H1 (cell line): ENCODE data around the gene SLC1A3. TPM values are rescaled to one million over a fixed set of nuclear protein-coding genes. Genes with fewer than 3 reads are reported as not detected.

Experiments
- CTCF ChIA-PET: fragments of 300-600 bp; sonication (Branson Sonifier 250); formaldehyde crosslinking; loops from one replicate; lab custom pipeline; 2021; ENCODE audit not compliant: partially characterized antibody; lab: Charles Lee
- POLR2A ChIA-PET: fragments of 300-600 bp; sonication (Branson Sonifier 250); formaldehyde crosslinking; loops from one replicate; lab custom pipeline; 2021; ENCODE audit warnings: inconsistent platforms; ENCODE audit not compliant: partially characterized antibody; lab: Charles Lee
- DNase-seq, 2 experiments: peaks; one replicate each; pipeline versions ENCODE4 v3.0.0 to v3.0.0-alpha.2; 2010 to 2022; ENCODE audit warnings: low spot score in 2 of 2, low read depth in 1 of 2, mixed read lengths in 1 of 2
- FAIRE-seq: peaks from 2 replicates; lab custom pipeline; 2011; peaks lifted over from hg19 to GRCh38; lab: Jason Lieb, UNC
- H2AFZ ChIP-seq: 2 replicates; pipeline ENCODE4 v1.8.1; 2012; ENCODE audit warnings: low read length, inconsistent platforms
- H2AK5ac ChIP-seq: 2 replicates; pipeline ENCODE4 v1.6.1; 2013; ENCODE audit warnings: low read depth, low read length
- H2BK120ac ChIP-seq: replicated peaks from 2 replicates; pipeline ENCODE3; 2013; ENCODE audit warnings: low read depth, low read length, inconsistent platforms
- H2BK12ac ChIP-seq: 2 replicates; pipeline ENCODE4 v1.6.1; 2013; ENCODE audit warnings: low read depth, low read length
- H2BK15ac ChIP-seq: 2 replicates; pipeline ENCODE4 v1.6.1; 2013; ENCODE audit warnings: low read length
- H2BK20ac ChIP-seq: 2 replicates; pipeline ENCODE4 v1.6.1; 2013; ENCODE audit warnings: low read length
- H2BK5ac ChIP-seq: 2 replicates; pipeline ENCODE4 v1.6.1; 2013; ENCODE audit warnings: low read depth, low read length
- H3K14ac ChIP-seq: 2 replicates; pipeline ENCODE4 v1.6.1; 2013; ENCODE audit warnings: inconsistent platforms; ENCODE audit not compliant: insufficient read length
- H3K18ac ChIP-seq: 2 replicates; pipeline ENCODE4 v1.6.1; 2013; ENCODE audit warnings: low read length; ENCODE audit errors: extremely low read depth
- H3K23ac ChIP-seq: 2 replicates; pipeline ENCODE4 v1.6.1; 2013; ENCODE audit warnings: inconsistent platforms; ENCODE audit not compliant: insufficient read length
- H3K23me2 ChIP-seq: 2 replicates; pipeline ENCODE4 v1.6.1; 2013; ENCODE audit warnings: low read depth, low read length
- H3K27ac ChIP-seq: 2 replicates; pipeline ENCODE4 v1.6.1; 2011; ENCODE audit warnings: low read depth, low read length, inconsistent platforms
- H3K27me3 ChIP-seq, 4 experiments: replicated peaks in 1 of 4; 1 replicate in 1 of 4; 2 replicates in 3 of 4; pipeline versions ENCODE4 v1.6.1 to v1.8.1; 2011 to 2013; ENCODE audit warnings: low read length in 3 of 4, mild to moderate bottlenecking in 3 of 4, inconsistent platforms in 2 of 4, mixed read lengths in 2 of 4, moderate library complexity in 1 of 4; ENCODE audit not compliant: control insufficient read depth in 3 of 4, insufficient read depth in 3 of 4; ENCODE audit errors: extremely low read depth in 1 of 4
- H3K36me3 ChIP-seq, 4 experiments: 2 replicates each; pipeline versions ENCODE4 v1.6.1 to v1.8.1; 2011 to 2013; ENCODE audit warnings: mild to moderate bottlenecking in 4 of 4, low read length in 3 of 4, moderate library complexity in 2 of 4, control low read depth in 1 of 4, inconsistent platforms in 1 of 4; ENCODE audit not compliant: insufficient read depth in 4 of 4, control insufficient read depth in 2 of 4
- H3K4ac ChIP-seq: replicated peaks from 2 replicates; pipeline ENCODE3; 2013; ENCODE audit warnings: low read length, low read depth, mixed read lengths, inconsistent platforms; ENCODE audit not compliant: insufficient read length
- H3K4me1 ChIP-seq, 4 experiments: replicated peaks in 1 of 4; 1 replicate in 1 of 4; 2 replicates in 3 of 4; pipeline versions ENCODE4 v1.6.1 to v1.8.1; 2011 to 2013; ENCODE audit warnings: low read length in 3 of 4, inconsistent platforms in 2 of 4, mixed read lengths in 1 of 4; ENCODE audit not compliant: insufficient read depth in 4 of 4, control insufficient read depth in 3 of 4
- H3K4me2 ChIP-seq, 2 experiments: 2 replicates each; pipeline versions ENCODE4 v1.6.1 to v1.8.1; 2011 to 2013; ENCODE audit warnings: low read depth in 2 of 2, low read length in 2 of 2, control low read depth in 1 of 2, inconsistent platforms in 1 of 2, mild to moderate bottlenecking in 1 of 2; ENCODE audit not compliant: insufficient read depth in 1 of 2
- H3K4me3 ChIP-seq, 4 experiments: fragments of 200-600, 300-600 bp in 1 of 4; sonication (generic), shearing (Covaris generic), sonication (Bioruptor Twin) in 1 of 4; 2 replicates each; pipeline versions ENCODE4 v1.5.1 to v1.8.1; 2011 to 2016; ENCODE audit warnings: low read length in 4 of 4, low read depth in 3 of 4, control low read depth in 2 of 4, inconsistent platforms in 2 of 4, mild to moderate bottlenecking in 2 of 4, mixed read lengths in 1 of 4, moderate library complexity in 1 of 4; ENCODE audit not compliant: insufficient read depth in 2 of 4; ENCODE audit errors: extremely low read depth in 1 of 4
- H3K56ac ChIP-seq: replicated peaks from 2 replicates; pipeline ENCODE3; 2013; ENCODE audit warnings: low read depth, mild to moderate bottlenecking, mixed read lengths, low read length, inconsistent platforms; ENCODE audit not compliant: insufficient read length
- H3K79me1 ChIP-seq: 2 replicates; pipeline ENCODE4 v1.6.1; 2013; ENCODE audit warnings: low read depth, low read length, control low read depth
- H3K79me2 ChIP-seq, 2 experiments: 2 replicates each; pipeline versions ENCODE4 v1.6.1 to v1.8.1; 2012 to 2013; ENCODE audit warnings: low read length in 2 of 2, mild to moderate bottlenecking in 2 of 2, inconsistent platforms in 1 of 2; ENCODE audit not compliant: insufficient read depth in 2 of 2, control insufficient read depth in 1 of 2
- H3K9ac ChIP-seq, 4 experiments: replicated peaks in 1 of 4; 1 replicate in 1 of 4; 2 replicates in 3 of 4; pipeline versions ENCODE4 v1.6.1 to v1.8.1; 2011 to 2013; ENCODE audit warnings: low read depth in 3 of 4, low read length in 3 of 4, control low read depth in 2 of 4, mild to moderate bottlenecking in 2 of 4, moderate library complexity in 2 of 4, inconsistent platforms in 1 of 4; ENCODE audit errors: extremely low read depth in 1 of 4
- H3K9me3 ChIP-seq, 2 experiments: 2 replicates each; pipeline versions ENCODE4 v1.6.1 to v1.8.1; 2012 to 2013; ENCODE audit warnings: mild to moderate bottlenecking in 2 of 2, moderate library complexity in 2 of 2, control low read depth in 1 of 2, inconsistent platforms in 1 of 2, low read depth in 1 of 2, low read length in 1 of 2, mixed read lengths in 1 of 2; ENCODE audit not compliant: insufficient read depth in 2 of 2
- H4K20me1 ChIP-seq, 2 experiments: replicated peaks in 1 of 2; 2 replicates each; pipeline versions ENCODE3 to v1.8.1; 2011 to 2013; ENCODE audit warnings: inconsistent platforms in 2 of 2, low read length in 2 of 2, mild to moderate bottlenecking in 1 of 2; ENCODE audit not compliant: insufficient read depth in 2 of 2, control insufficient read depth in 1 of 2
- H4K5ac ChIP-seq: 2 replicates; pipeline ENCODE4 v1.6.1; 2013; ENCODE audit warnings: low read length, low read depth, mixed read lengths, inconsistent platforms; ENCODE audit not compliant: insufficient read length
- H4K8ac ChIP-seq: 2 replicates; pipeline ENCODE4 v1.8.0; 2013; ENCODE audit warnings: mild to moderate bottlenecking, moderate library complexity, low read length, inconsistent platforms; ENCODE audit not compliant: insufficient read depth; ENCODE audit errors: extremely low read depth
- H4K91ac ChIP-seq: replicated peaks from 2 replicates; pipeline ENCODE3; 2013; ENCODE audit warnings: low read length, mixed read lengths, inconsistent platforms; ENCODE audit not compliant: insufficient read length
- SUZ12 ChIP-seq: fragments of 200-600 bp; sonication (generic); IDR thresholded peaks from 2 replicates; pipeline ENCODE4 v1.6.1; 2012; ENCODE audit warnings: mild to moderate bottlenecking, inconsistent platforms, low read length, moderate library complexity, mixed read lengths
- WGBS, 2 experiments: shearing (Covaris generic) in 1 of 2; methylation state at CpG; one replicate each; pipeline versions ENCODE4 v1.1.6 to v1.1.7; 2013 to 2015; ENCODE audit warnings: low lambda C conversion rate in 2 of 2, mixed read lengths in 2 of 2, inconsistent platforms in 1 of 2, low coverage in 1 of 2, missing lambda C conversion rate in 1 of 2; ENCODE audit not compliant: insufficient replicate concordance in 2 of 2, insufficient coverage in 1 of 2, insufficient read length in 1 of 2; ENCODE audit errors: extremely low coverage in 1 of 2, missing lambda C conversion rate in 1 of 2; 5-methylcytosine and 5-hydroxymethylcytosine counted together
- polyA plus RNA-seq, 7 experiments: library from polyadenylated mRNA; depleted of rRNA in 3 of 7; stranded (reverse) in 5 of 7; unstranded in 2 of 7; fragments of >200 nt in 5 of 7; fragments of 200-250 nt in 2 of 7; gene quantifications; 1 replicate in 5 of 7; 2 replicates in 1 of 7; 4 replicates in 1 of 7; pipeline versions ENCODE4 v1.2.1 to v1.2.3, GENCODE V29; 2011 to 2013; ENCODE audit warnings: missing spikeins in 2 of 7, mixed read lengths in 2 of 7
- total RNA-seq: library from RNA; stranded (reverse); fragmentation: NEBNext Ultra II Directional; extraction: Animal tissue kit (Norgen Biotek cat#: 25700); gene quantifications from 2 replicates; pipeline ENCODE4 v1.2.1, GENCODE V29; 2021

SLC1A3 gene
- total and polyA plus RNA-seq, 2 of the 8 experiments (the other 6 are each of a cell fraction or from before 2014, with no cell fraction given): 26.7 to 35.3 TPM

GRCh38 chr5:36680066-36680465 lies 73.7 kb downstream of the SLC1A3 start:
- no peak for FAIRE-seq
- POLR2A ChIA-PET: no interaction called here
- no peak for TF ChIP-seq SUZ12

More at GRCh38 chr5:36680066-36680465, 73.7 kb downstream of the SLC1A3 start:
- Histone ChIP-seq H3K23ac (no peak overlapping the region), H2AK5ac (no peak overlapping the region), H3K4me1 (no peaks in the 10 kb centered on the region), H3K79me2 (no peaks in the 10 kb centered on the region), H4K5ac (no peak overlapping the region), H2BK5ac (no peak overlapping the region), H3K18ac (no peak overlapping the region), H4K8ac (no peak overlapping the region), H2BK15ac (no peak overlapping the region), H2BK12ac (no peak overlapping the region), H3K23me2 (no peaks in the 10 kb centered on the region), H3K27ac (no peak overlapping the region), H3K9ac (no peak overlapping the region), H3K79me1 (no peaks in the 10 kb centered on the region), H3K36me3 (peaks cover 0 to 10% (median 1%) of the 10 kb centered on the region in 4 experiments; a peak in 3 of 8 replicates), H3K4me2 (no peak overlapping the region), H3K14ac (no peak overlapping the region), H2BK20ac (no peak overlapping the region), H3K4ac (no peak overlapping the region), H4K20me1 (peaks cover 0 to 3% of the 10 kb centered on the region in 2 experiments), H3K4me3 (no peak overlapping the region), H3K56ac (no peak overlapping the region), H3K27me3 (no peaks in the 10 kb centered on the region), H2BK120ac (no peak overlapping the region), H4K91ac (no peak overlapping the region), H2AFZ (no peak overlapping the region), H3K9me3 (no peaks in the 10 kb centered on the region)
- no peak for DNase-seq
- CTCF ChIA-PET: interaction anchor here (0.9 to 1.0 kb wide), 2 partner anchors 8 to 66 kb away, joined by 3 read pairs; no protein-coding TSS in a partner anchor
- WGBS, 2 experiments: 91% methylated on average over 7 of the region's 7 CpGs; no CpG with 5 or more reads in 1 of the 2 experiments
